ENCODE data around the gene AOPEP.

- no peak for TF ChIP-seq POLR2AphosphoS5 (IDR thresholded peaks at IDR 0.05)
- TF ChIP-seq CTCF (IDR thresholded peaks at IDR 0.05), result no peak
- TF ChIP-seq POLR2A (IDR thresholded peaks at IDR 0.05), result no peak
- TF ChIP-seq EP300 (IDR thresholded peaks at IDR 0.05), result no peak
Measured at GRCh38 chr9:94786586-94786985, 60.1 kb downstream of the AOPEP start.
